Aorta (tissue), 5 donors: ENCODE results near the gene FPGS. TPM values are rescaled to one million over a fixed set of nuclear protein-coding genes. Genes with fewer than 3 reads are reported as not detected.

Experiments used
- ATAC-seq: fragments of 200-7000 bp; cut with Tn5 transposase; one replicate; pipeline ENCODE4 v1.9.1; 2022; ENCODE audit warnings: moderate library complexity; ENCODE audit not compliant: low FRiP score
- DNase-seq, 2 donors: peaks; one replicate each; pipeline ENCODE4 v3.0.0-alpha.2; 2020
- H3K27ac ChIP-seq, 2 donors: one replicate each; pipeline ENCODE4 v1.5.1; 2013; ENCODE audit warnings: low read length in 2 of 2, mild to moderate bottlenecking in 2 of 2, moderate library complexity in 2 of 2, control low read depth in 1 of 2, inconsistent platforms in 1 of 2, low read depth in 1 of 2
- H3K27me3 ChIP-seq, 2 donors: one replicate each; pipeline ENCODE4 v1.6.1; 2013; ENCODE audit warnings: control low read depth in 1 of 2, low read length in 1 of 2, mild to moderate bottlenecking in 1 of 2, moderate library complexity in 1 of 2; ENCODE audit not compliant: insufficient read depth in 2 of 2, control insufficient read depth in 1 of 2
- H3K36me3 ChIP-seq, 2 donors: one replicate each; pipeline ENCODE4 v1.6.1; 2013; ENCODE audit warnings: control low read depth in 1 of 2, low read length in 1 of 2, mild to moderate bottlenecking in 1 of 2; ENCODE audit not compliant: insufficient read depth in 2 of 2, control insufficient read depth in 1 of 2
- H3K4me1 ChIP-seq, 2 donors: one replicate each; pipeline ENCODE4 v1.6.1; 2013; ENCODE audit warnings: low read length in 2 of 2, control low read depth in 1 of 2, mild to moderate bottlenecking in 1 of 2, moderate library complexity in 1 of 2; ENCODE audit not compliant: insufficient read depth in 2 of 2, control insufficient read depth in 1 of 2
- H3K4me3 ChIP-seq, 2 donors: one replicate each; pipeline ENCODE4 v1.5.1; 2013; ENCODE audit warnings: low read length in 2 of 2, control low read depth in 1 of 2, mild to moderate bottlenecking in 1 of 2
- H3K9me3 ChIP-seq: one replicate; pipeline ENCODE4 v1.6.1; 2013; ENCODE audit warnings: mild to moderate bottlenecking, low read length; ENCODE audit not compliant: control insufficient read depth
- WGBS, 2 donors: extraction: QIAGEN DNeasy Blood & Tissue Kit; methylation state at CpG; one replicate each; pipeline ENCODE4 v1.1.7; 2013; 5-methylcytosine and 5-hydroxymethylcytosine counted together
- intact Hi-C, 2 donors: fragments of 100-400 bp; cut with DNase I; formaldehyde crosslinking; loops; one replicate each; pipeline versions ENCODE4 v1.14.2 to v1.15.0; 2022
- polyA plus RNA-seq, 2 donors: library from polyadenylated mRNA; stranded (reverse); fragments of 200-250 nt; gene quantifications; one replicate each; pipeline ENCODE4 v1.2.3, GENCODE V29; 2013
- total RNA-seq, 2 donors: library from RNA; stranded (reverse); fragmentation: NEBNext Ultra II Directional; extraction: Animal tissue kit (Norgen Biotek cat#: 25700); gene quantifications; one replicate each; pipeline ENCODE4 v1.2.1, GENCODE V29; 2021
- donor health status: healthy with polysubstance abuse.
- donor health status: Bipolar disorder and iron deficiency.
- donor health status: DM: no; HTN: no; CAD: no.
- donor health status: DM: no; HTN: no; CAD: no.
- donor health status: DM: yes; HTN: yes; CAD: no.

The FPGS gene
- total and polyA plus RNA-seq, 4 donors, result 15.2 to 116 (median 69.8) TPM

DNA sequence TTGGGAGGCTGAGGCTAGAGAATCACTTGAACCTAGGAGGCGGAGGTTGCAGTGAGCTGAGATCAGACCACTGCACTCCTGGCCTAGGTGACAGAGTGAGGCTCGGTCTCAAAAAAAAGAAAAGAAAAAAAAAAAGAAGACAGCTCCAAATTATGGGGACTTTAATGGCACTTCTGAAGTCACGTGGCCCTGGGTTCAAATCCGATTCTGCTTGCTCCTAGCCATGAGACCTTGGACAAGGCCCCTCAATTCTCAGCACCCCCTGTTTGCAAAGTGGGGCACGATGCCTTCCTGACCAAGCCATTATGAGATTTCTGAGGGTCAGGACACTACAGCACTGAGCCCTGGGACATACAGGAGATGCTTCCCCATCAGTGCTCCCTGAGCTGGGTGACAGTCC, 52.8 kb downstream of the FPGS start:
- peak overlapping the region in 1 of 2 donors; percentile 0 for H3K27ac ChIP-seq
- WGBS, 2 donors, result 92 to 93% methylated on average over 5 of the region's 5 CpGs
- DNase-seq (no peak), ATAC-seq (no peak)
- H3K4me1 ChIP-seq, result no peaks in the 10 kb centered on the region
- H3K9me3 ChIP-seq, result no peaks in the 10 kb centered on the region
- intact Hi-C loops, result no loop called here
- H3K27me3 ChIP-seq, result no peaks in the 10 kb centered on the region
- H3K36me3 ChIP-seq, result no peaks in the 10 kb centered on the region
- H3K4me3 ChIP-seq, result no peak overlapping the region

DNA sequence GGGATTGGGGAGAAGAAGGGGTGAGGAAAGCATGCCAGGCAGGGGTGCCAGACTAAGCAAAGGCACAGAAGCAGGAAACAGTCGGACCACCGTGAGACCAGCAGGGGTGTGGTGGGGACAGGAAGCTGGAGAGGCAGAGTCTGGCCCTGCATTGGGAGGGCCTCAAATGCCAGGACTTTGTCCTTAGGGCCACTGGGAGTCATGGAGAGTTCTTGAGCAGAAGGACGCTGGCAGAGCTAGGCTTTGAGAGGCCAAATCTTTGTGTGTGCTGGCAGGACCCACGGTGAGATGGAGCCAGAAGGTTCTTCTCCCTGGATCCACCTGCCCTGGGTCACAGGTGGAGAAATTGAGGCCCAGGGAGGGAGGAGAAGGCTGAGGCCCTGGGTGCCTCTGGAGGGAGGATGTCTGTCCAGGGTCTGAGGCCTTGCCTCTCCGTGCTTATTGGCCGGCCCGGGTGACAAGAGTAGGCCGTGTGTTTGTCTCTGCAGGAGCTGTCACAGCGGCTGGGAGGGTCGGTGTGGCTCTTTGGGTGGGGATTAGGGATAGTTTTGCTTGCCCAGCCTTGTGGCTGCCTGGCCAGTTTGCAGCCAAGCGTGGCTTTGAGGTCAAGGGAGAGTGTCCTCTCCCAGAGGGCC, 53.5 kb downstream of the FPGS start:
- 41 to 53% methylated on average over 11 of the region's 11 CpGs for WGBS, 2 donors
- Histone ChIP-seq H3K4me3 (no peak overlapping the region), H3K27ac (peak overlapping the region; percentile 14 to 60), H3K4me1 (no peaks in the 10 kb centered on the region), H3K36me3 (no peaks in the 10 kb centered on the region), H3K27me3 (no peaks in the 10 kb centered on the region), H3K9me3 (no peaks in the 10 kb centered on the region)
- intact Hi-C loops, result no loop called here
- ATAC-seq (no peak), DNase-seq (no peak)

DNA sequence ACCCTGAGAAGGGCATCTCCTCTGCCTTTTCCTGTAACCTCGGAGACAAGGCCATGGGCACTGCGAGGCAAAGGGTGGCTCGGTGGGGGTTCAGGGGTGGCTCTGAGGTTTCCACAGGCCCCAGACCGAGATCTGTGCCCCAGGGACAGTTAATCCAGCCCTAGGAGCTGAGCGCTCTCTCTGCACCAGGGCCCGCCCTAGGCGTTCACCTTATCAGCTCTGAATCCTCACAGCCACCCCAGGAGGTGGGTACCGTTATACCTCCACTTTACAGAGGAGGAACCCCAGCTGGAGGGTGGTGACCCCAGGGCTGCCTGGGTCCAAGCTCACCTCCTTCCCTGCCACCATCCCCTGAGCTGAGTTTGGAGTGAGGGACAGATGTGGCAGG, 54.0 kb downstream of the FPGS start:
- H3K27ac ChIP-seq, result peak overlapping the region; percentile 14 to 45
- H3K36me3 ChIP-seq, result no peaks in the 10 kb centered on the region
- no peaks in the 10 kb centered on the region for H3K9me3 ChIP-seq
- intact Hi-C loops, result no loop called here
- no peak for DNase-seq
- no peak for ATAC-seq
- no peaks in the 10 kb centered on the region for H3K27me3 ChIP-seq
- WGBS, 2 donors, result 93 to 96% methylated on average over 8 of the region's 8 CpGs
- no peak overlapping the region for H3K4me3 ChIP-seq
- H3K4me1 ChIP-seq, result no peaks in the 10 kb centered on the region

DNA sequence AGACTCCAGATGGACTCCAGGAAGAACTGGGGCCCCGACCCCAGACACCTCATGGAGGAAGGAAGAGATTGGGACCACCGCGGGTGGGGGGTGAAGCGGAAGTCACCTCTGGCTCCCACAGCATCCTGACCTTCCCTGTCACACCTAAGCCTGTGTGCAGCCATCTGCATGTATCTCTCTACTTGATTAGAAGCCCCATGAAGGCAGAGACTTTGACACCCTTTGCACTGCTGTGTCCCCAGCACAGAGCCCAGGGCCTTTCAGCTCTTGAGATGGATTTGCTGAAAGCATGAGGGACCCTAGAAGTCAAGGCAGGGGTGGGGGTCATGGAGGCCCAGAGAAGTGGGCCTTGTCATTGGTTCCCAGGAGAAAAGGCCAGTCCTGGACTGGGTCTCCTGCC, 54.6 kb downstream of the FPGS start:
- Histone ChIP-seq H3K27ac (peak overlapping the region in 1 of 2 donors; percentile 24), H3K9me3 (no peaks in the 10 kb centered on the region), H3K4me3 (no peak overlapping the region), H3K4me1 (no peaks in the 10 kb centered on the region), H3K27me3 (no peaks in the 10 kb centered on the region), H3K36me3 (no peaks in the 10 kb centered on the region)
- ATAC-seq, result no peak
- no peak for DNase-seq
- WGBS, 2 donors, result 55 to 80% methylated on average over 4 of the region's 4 CpGs
- intact Hi-C loops, result no loop called here

DNA sequence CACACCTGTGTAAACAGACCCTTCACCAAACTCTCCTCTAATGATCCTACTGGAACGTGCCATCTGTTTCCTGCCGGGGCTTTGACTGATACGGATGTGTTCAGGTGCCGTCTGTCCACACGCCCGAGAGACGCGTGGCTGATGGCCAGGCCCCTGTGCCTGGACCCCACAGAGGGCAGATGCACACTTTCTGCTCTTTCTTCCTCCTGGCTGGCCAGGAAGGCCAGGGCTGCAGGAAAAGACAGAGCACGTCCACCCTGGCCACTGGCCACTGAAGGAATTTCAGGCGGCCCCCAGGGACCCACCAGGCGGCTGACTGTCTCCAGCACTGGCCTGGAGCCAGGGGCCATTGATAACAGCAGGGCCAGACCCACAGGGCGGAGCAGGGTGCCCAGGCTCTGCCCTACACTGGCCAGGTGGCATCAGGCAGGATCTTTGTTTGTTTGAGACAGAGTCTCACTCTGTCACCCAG, 55.4 kb downstream of the FPGS start:
- H3K36me3 ChIP-seq, result no peaks in the 10 kb centered on the region
- H3K27ac ChIP-seq, result peak overlapping the region in 1 of 2 donors; percentile 24
- WGBS, 2 donors, result 8 to 9% methylated on average over 12 of the region's 12 CpGs
- intact Hi-C loops, result no loop called here
- no peak overlapping the region for H3K4me3 ChIP-seq
- H3K9me3 ChIP-seq, result no peaks in the 10 kb centered on the region
- DNase-seq (peak; percentile 85 to 91), ATAC-seq (peak; percentile 7)
- H3K27me3 ChIP-seq, result no peaks in the 10 kb centered on the region
- H3K4me1 ChIP-seq, result no peaks in the 10 kb centered on the region

DNA sequence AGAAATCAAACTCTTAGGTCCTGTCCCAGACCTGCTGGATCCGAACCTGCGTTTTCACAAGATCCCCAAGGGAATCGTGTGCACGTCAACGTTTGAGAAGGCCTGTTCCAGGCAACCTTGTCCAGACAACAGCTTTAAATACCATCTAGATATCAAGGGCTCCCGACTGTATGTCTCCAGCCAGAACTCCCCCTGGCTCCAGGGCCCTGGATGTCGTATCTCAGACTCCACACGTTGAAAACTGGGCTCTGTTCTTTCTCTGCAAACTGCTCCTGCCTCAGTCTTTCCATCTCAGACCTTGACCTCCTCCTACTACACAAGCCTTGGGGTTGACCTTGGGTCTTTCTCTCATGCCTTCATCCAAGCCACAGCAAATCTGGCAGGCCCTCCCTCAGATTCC, 57.6 kb downstream of the FPGS start:
- DNase-seq, result peak in 1 of 2 donors; percentile 73
- Histone ChIP-seq H3K9me3 (no peaks in the 10 kb centered on the region), H3K27ac (peak overlapping the region in 1 of 2 donors; percentile 9), H3K27me3 (no peaks in the 10 kb centered on the region), H3K4me1 (no peaks in the 10 kb centered on the region), H3K4me3 (no peak overlapping the region), H3K36me3 (no peaks in the 10 kb centered on the region)
- peak; percentile 39 for ATAC-seq
- 1 to 15% methylated on average over 8 of the region's 8 CpGs for WGBS, 2 donors
- intact Hi-C loops, result loop anchor here in 1 of 2 donors (5.0 kb wide), 2 partner anchors 33 to 37 kb away; partner anchors contain the start of gene ST6GALNAC6

DNA sequence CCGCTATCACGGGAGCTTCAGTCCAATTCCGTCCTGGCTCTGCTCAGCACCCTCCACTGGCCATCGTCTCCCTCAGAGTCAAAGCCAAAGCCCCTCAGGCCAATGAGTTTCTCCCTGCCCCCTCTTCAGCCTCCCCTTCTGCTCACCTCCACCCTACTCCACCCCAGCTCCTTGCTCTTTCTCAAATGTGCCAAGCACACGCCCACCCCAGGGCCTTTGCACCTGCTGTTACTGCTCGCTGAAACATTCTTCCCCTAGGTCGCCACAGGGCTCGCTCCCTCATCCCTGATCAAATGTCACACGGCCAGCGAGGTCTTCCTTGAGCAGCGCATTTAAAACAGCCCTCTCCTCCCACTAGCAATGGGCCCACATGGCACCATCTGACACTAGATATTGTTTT, 58.1 kb downstream of the FPGS start:
- 89 to 92% methylated on average over 11 of the region's 11 CpGs for WGBS, 2 donors
- DNase-seq (no peak), ATAC-seq (no peak)
- Histone ChIP-seq H3K27me3 (no peaks in the 10 kb centered on the region), H3K36me3 (no peaks in the 10 kb centered on the region), H3K9me3 (no peaks in the 10 kb centered on the region), H3K4me3 (no peak overlapping the region), H3K4me1 (no peaks in the 10 kb centered on the region), H3K27ac (peak overlapping the region in 1 of 2 donors; percentile 9)
- intact Hi-C loops, result loop anchor here in 1 of 2 donors (5.0 kb wide), 2 partner anchors 33 to 37 kb away; partner anchors contain the start of gene ST6GALNAC6

DNA sequence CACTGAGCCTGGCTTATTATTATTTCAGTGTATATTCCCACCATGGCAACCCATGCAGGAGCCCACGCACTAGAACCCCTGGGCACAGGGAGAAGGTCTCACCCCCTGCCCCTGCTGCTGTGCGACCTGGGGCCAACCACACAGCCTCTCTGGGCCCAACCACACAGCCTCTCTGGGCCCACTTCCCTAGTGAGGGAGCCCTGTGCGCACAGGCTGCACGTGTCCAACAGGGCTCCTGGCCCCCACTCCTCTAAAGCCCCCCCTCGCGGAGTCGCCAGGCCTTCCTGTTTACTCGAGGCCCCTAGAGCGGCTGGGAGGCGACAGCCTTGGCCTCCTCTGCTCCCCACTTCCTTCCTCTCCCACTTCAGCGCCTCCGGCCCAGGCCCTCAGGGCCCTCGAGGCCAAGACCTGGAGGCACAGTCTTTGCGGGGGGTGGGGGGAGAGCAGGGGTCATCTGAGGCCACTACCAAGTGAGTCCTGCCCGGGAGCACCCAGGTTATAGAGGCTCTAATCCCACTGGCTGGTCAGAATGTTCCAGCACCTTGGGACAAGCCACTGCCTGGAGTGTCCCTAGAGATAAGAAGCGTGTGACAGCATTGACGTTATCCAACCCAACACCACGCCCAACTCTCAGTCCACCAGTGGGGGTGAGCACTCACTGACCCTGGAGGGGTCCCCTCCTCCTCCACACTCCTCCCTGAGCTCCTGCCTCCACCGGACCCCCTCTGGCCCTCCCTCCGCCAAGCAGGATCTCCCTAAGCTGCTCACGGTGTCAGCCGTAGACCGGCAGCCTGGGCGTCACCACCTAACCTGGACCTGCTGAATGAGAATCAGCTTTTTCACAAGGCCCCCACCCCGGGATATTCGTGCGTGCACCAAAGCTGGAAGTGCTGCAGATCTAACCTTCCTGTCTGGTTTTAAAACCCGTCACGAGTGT, 59.7 kb downstream of the FPGS start:
- 37 to 44% methylated on average over 29 of the region's 29 CpGs for WGBS, 2 donors
- Histone ChIP-seq H3K36me3 (no peaks in the 10 kb centered on the region), H3K4me1 (no peaks in the 10 kb centered on the region), H3K27me3 (no peaks in the 10 kb centered on the region), H3K27ac (peak overlapping the region in 1 of 2 donors; percentile 66), H3K4me3 (no peak overlapping the region), H3K9me3 (no peaks in the 10 kb centered on the region)
- intact Hi-C loops, result loop anchor here in 1 of 2 donors (5.0 kb wide), 2 partner anchors 35 kb away; partner anchors contain the start of gene ST6GALNAC6
- DNase-seq (peak; percentile 86 to 94), ATAC-seq (peak; percentile 67)
